PC-3 (cell line): Measurements from ENCODE around the gene PCK2. TPM values are rescaled to one million over a fixed set of nuclear protein-coding genes. Genes with fewer than 3 reads are reported as not detected.

Experiments used
- ATAC-seq: fragments of 200-7000 bp; cut with Tn5 transposase; 2 replicates; pipeline ENCODE4 v1.9.1; 2020; ENCODE audit warnings: mild to moderate bottlenecking, moderate library complexity
- BruUV-seq: library from RNA; stranded (reverse); fragments of 400-500 nt; replicated peaks from 2 replicates; lab custom pipeline; 2021; lab: Mats Ljungman, UMichigan
- CTCF ChIA-PET: fragments of 300-600 bp; sonication (Branson Sonifier 250); formaldehyde crosslinking; loops from one replicate; lab custom pipeline; 2022; ENCODE audit warnings: antibody characterized with exemption; lab: Charles Lee
- POLR2A ChIA-PET: fragments of 300-600 bp; sonication (Branson Sonifier 250); formaldehyde crosslinking; loops from one replicate; lab custom pipeline; 2022; ENCODE audit warnings: antibody characterized with exemption; ENCODE audit not compliant: unreplicated experiment; lab: Charles Lee
- DNase-seq: peaks from one replicate; pipeline ENCODE4 v3.0.0-alpha.2; 2015
- H2AFZ ChIP-seq: fragments of 300-600 bp; sonication (generic); 2 replicates; pipeline ENCODE4 v1.6.0; 2016; ENCODE audit warnings: antibody characterized with exemption, low read length
- H3F3A ChIP-seq: fragments of 300-600 bp; sonication (generic); one replicate; pipeline ENCODE4 v1.6.0; 2017; ENCODE audit warnings: antibody characterized with exemption, low read length, control low read depth, mild to moderate bottlenecking; ENCODE audit not compliant: unreplicated experiment
- H3K27ac ChIP-seq: fragments of 300-600 bp; sonication (generic); 2 replicates; pipeline ENCODE4 v1.5.1; 2016; ENCODE audit warnings: mild to moderate bottlenecking, low read length
- H3K27me3 ChIP-seq: fragments of 300-600 bp; sonication (generic); 2 replicates; pipeline ENCODE4 v1.6.1; 2016; ENCODE audit warnings: low read length, mixed read lengths
- H3K36me3 ChIP-seq: fragments of 300-600 bp; sonication (generic); 2 replicates; pipeline ENCODE4 v1.6.1; 2016; ENCODE audit warnings: low read depth, mixed run types, low read length, mixed read lengths
- H3K4me1 ChIP-seq: fragments of 300-600 bp; sonication (generic); 2 replicates; pipeline ENCODE4 v1.5.1; 2016; ENCODE audit warnings: low read length; ENCODE audit not compliant: insufficient read depth
- H3K4me2 ChIP-seq: fragments of 300-600 bp; sonication (generic); 2 replicates; pipeline ENCODE4 v1.6.0; 2016; ENCODE audit warnings: low read length
- H3K4me3 ChIP-seq: fragments of 300-600 bp; sonication (generic); 2 replicates; pipeline ENCODE4 v1.5.1; 2016; ENCODE audit warnings: mild to moderate bottlenecking, low read length, mixed read lengths
- H3K79me2 ChIP-seq: fragments of 300-600 bp; sonication (generic); 2 replicates; pipeline ENCODE4 v1.6.1; 2017; ENCODE audit warnings: low read length, mixed read lengths
- H3K9ac ChIP-seq: fragments of 300-600 bp; sonication (generic); 2 replicates; pipeline ENCODE4 v1.6.0; 2016; ENCODE audit warnings: mild to moderate bottlenecking, low read length
- H3K9me2 ChIP-seq: fragments of 300-600 bp; sonication (generic); replicated peaks from 2 replicates; pipeline ENCODE4 v1.6.1; 2016; ENCODE audit warnings: mixed run types, low read length, mixed read lengths
- H3K9me3 ChIP-seq: fragments of 300-600 bp; sonication (generic); 2 replicates; pipeline ENCODE4 v1.6.1; 2016; ENCODE audit warnings: low read length, mixed read lengths
- H4K20me1 ChIP-seq: fragments of 300-600 bp; sonication (generic); 2 replicates; pipeline ENCODE4 v1.6.1; 2016; ENCODE audit warnings: low read length, mixed read lengths
- EZH2 ChIP-seq: fragments of 300-600 bp; sonication (generic); IDR thresholded peaks from one replicate; pipeline ENCODE4 v1.6.1; 2017; ENCODE audit warnings: antibody characterized with exemption, mild to moderate bottlenecking, low read length; ENCODE audit not compliant: unreplicated experiment
- EZH2phosphoT487 ChIP-seq: fragments of 300-600 bp; sonication (generic); IDR thresholded peaks from 2 replicates; pipeline ENCODE4 v1.6.1; 2018; ENCODE audit warnings: mild to moderate bottlenecking, antibody characterized with exemption, low read length, borderline replicate concordance
- intact Hi-C: fragments of 100-400 bp; cut with micrococcal nuclease; formaldehyde crosslinking; loops from 2 replicates; pipeline ENCODE4 v1.9.0; 2023
- total RNA-seq: library from RNA; depleted of rRNA; stranded (reverse); fragments of >200 nt; gene quantifications from 2 replicates; pipeline ENCODE4 v1.2.3, GENCODE V29; 2014
- TF ChIP-seq, protein P1 (sequence below): fragments of 300-600 bp; sonication (generic); conservative IDR thresholded peaks from 2 replicates; pipeline ENCODE4 v1.5.1; 2017; ENCODE audit warnings: antibody characterized with exemption, low read depth, mild to moderate bottlenecking, low read length

PCK2 gene
- total RNA-seq, 1 experiment from 2014 or later = 11.6 TPM

DNA sequence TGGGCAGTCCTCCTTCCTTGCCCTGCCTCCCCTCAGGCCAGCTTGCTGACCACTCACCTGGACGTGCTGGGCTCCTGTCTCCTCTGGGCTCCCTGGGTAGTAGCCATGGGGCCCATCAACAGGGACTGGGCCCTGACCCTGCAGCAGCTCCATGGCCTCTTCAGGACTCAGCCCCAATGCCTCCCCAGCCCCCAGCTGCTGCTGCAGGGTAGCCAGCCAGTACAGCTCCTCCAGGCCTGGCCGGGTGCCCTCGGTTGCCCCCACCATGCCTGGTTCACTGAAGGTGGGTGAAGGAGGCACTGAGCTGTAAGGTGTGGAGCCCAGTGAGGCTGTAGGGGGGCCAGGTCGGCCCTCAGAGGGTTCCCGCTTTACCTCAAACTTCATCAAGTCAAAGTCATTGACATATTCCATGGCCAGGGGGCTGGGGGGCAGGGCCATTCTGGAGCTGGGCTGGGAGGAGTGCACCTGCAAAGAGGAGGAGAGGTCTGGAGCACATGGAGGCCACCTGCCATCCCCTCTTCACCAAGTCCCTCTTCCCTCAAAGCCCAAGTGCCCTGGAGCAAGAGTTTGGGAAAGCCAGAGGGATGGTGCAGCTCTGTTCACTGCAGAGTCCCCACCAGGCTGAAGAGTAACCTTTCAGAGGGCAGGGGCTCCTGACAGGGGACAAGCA, 11.6 kb upstream of the PCK2 start:
- H3K9me2 ChIP-seq = no peaks in the 10 kb centered on the region
- no peaks in the 10 kb centered on the region for H3K27me3 ChIP-seq
- no peak overlapping the region for H3K4me3 ChIP-seq
- CTCF ChIA-PET = no interaction called here
- H3K4me2 ChIP-seq = no peak overlapping the region
- DNase-seq = no peak
- POLR2A ChIA-PET = no interaction called here
- H3K27ac ChIP-seq = no peak overlapping the region
- TF ChIP-seq, protein P1, sequence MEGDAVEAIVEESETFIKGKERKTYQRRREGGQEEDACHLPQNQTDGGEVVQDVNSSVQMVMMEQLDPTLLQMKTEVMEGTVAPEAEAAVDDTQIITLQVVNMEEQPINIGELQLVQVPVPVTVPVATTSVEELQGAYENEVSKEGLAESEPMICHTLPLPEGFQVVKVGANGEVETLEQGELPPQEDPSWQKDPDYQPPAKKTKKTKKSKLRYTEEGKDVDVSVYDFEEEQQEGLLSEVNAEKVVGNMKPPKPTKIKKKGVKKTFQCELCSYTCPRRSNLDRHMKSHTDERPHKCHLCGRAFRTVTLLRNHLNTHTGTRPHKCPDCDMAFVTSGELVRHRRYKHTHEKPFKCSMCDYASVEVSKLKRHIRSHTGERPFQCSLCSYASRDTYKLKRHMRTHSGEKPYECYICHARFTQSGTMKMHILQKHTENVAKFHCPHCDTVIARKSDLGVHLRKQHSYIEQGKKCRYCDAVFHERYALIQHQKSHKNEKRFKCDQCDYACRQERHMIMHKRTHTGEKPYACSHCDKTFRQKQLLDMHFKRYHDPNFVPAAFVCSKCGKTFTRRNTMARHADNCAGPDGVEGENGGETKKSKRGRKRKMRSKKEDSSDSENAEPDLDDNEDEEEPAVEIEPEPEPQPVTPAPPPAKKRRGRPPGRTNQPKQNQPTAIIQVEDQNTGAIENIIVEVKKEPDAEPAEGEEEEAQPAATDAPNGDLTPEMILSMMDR = no peak
- no peak for TF ChIP-seq EZH2
- TF ChIP-seq EZH2phosphoT487 = no peak
- no peak for ATAC-seq
- no peaks in the 10 kb centered on the region for H3K79me2 ChIP-seq
- no TSS peak for BruUV-seq
- no peaks in the 10 kb centered on the region for H4K20me1 ChIP-seq
- H3K36me3 ChIP-seq = no peaks in the 10 kb centered on the region
- H2AFZ ChIP-seq = no peak overlapping the region
- H3K9me3 ChIP-seq = no peaks in the 10 kb centered on the region
- peaks cover 12% of the 10 kb centered on the region for H3K4me1 ChIP-seq
- intact Hi-C loops = no loop called here
- H3K9ac ChIP-seq = no peak overlapping the region
- no peaks in the 10 kb centered on the region for H3F3A ChIP-seq

DNA sequence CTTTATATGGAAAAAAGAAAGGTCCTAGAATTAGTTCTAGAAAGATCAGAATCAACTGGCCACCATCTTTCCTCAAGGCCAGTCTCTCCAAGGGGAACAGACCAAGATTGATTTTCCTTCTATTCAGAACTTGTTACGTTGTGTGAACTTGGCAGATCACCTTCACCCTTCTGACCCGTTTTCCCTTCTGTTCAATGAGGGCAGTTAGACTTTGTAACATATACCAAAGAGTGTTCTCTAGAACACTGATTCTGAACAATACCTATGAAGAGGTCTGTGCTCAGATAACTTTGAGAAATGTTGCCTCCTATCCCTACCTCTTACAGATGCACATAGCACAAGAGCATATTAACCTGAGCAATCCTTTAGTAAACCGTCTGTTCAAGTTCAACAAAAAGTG, 10.6 kb upstream of the PCK2 start:
- Histone ChIP-seq H3K4me3 (no peak overlapping the region), H3K4me2 (no peak overlapping the region), H3K9ac (no peak overlapping the region), H3K9me2 (no peaks in the 10 kb centered on the region), H3F3A (no peaks in the 10 kb centered on the region), H3K36me3 (no peaks in the 10 kb centered on the region), H3K9me3 (no peaks in the 10 kb centered on the region), H3K79me2 (no peaks in the 10 kb centered on the region), H4K20me1 (no peaks in the 10 kb centered on the region), H3K27me3 (no peaks in the 10 kb centered on the region), H3K27ac (no peak overlapping the region), H3K4me1 (peaks cover 12% of the 10 kb centered on the region), H2AFZ (no peak overlapping the region)
- no TSS peak for BruUV-seq
- TF ChIP-seq, protein P1 = no peak
- TF ChIP-seq EZH2 = no peak
- TF ChIP-seq EZH2phosphoT487 = no peak
- ChIA-PET CTCF (no interaction called here), POLR2A (no interaction called here)
- intact Hi-C loops = no loop called here
- ATAC-seq (no peak), DNase-seq (no peak)

DNA sequence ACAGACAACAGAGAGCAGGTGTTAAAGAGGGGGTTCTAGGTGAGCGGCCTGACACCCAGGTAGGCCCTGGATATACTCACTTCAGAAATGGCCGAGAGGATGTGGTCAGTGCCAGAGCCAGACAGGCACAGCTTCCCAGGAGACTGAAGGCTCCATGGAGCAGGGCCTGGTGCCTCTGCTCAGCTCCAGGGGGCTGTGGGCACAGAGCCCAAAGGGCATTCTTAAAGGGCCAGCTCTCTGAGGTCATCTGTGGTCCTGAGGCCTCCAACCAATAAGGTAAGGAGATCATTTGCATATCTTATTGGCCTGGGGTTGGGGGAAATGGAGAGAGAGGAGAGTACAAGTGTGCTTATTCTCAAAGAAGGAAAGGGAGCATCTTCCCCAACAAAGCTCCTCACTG, 9.7 kb upstream of the PCK2 start:
- no peaks in the 10 kb centered on the region for H4K20me1 ChIP-seq
- H3K4me1 ChIP-seq = peaks cover 12% of the 10 kb centered on the region
- no peak for ATAC-seq
- no peaks in the 10 kb centered on the region for H3K27me3 ChIP-seq
- TF ChIP-seq, protein P1 = no peak
- TF ChIP-seq EZH2phosphoT487 (no peak), EZH2 (no peak)
- no peak overlapping the region for H3K9ac ChIP-seq
- no peak overlapping the region for H3K4me3 ChIP-seq
- no peaks in the 10 kb centered on the region for H3K79me2 ChIP-seq
- no peak overlapping the region for H2AFZ ChIP-seq
- H3K36me3 ChIP-seq = no peaks in the 10 kb centered on the region
- no peaks in the 10 kb centered on the region for H3F3A ChIP-seq
- ChIA-PET CTCF (no interaction called here), POLR2A (no interaction called here)
- no peaks in the 10 kb centered on the region for H3K9me2 ChIP-seq
- no peak overlapping the region for H3K27ac ChIP-seq
- intact Hi-C loops = no loop called here
- H3K4me2 ChIP-seq = no peak overlapping the region
- BruUV-seq = no TSS peak
- H3K9me3 ChIP-seq = no peaks in the 10 kb centered on the region
- DNase-seq = no peak
